GM12878 (cell line): ENCODE measurements around the gene SKIC8. TPM values are rescaled to one million over a fixed set of nuclear protein-coding genes. Genes with fewer than 3 reads are reported as not detected.

ENCODE experiments used
- ATAC-seq: fragments of 200-7000 bp; cut with Tn5 transposase; 3 replicates; pipeline ENCODE4 v1.9.1; 2020; ENCODE audit warnings: mild to moderate bottlenecking, moderate library complexity
- BruUV-seq: library from RNA; stranded (reverse); fragments of 400-500 nt; replicated peaks from 2 replicates; lab custom pipeline; 2021; lab: Mats Ljungman, UMichigan
- CTCF ChIA-PET: fragments of 300-600 bp; sonication (Branson Sonifier 250); formaldehyde crosslinking; extraction: SDS; loops from one replicate; lab custom pipeline; 2021; ENCODE audit warnings: inconsistent platforms; lab: Yijun Ruan, JAX
- POLR2A ChIA-PET: fragments of 350-600 bp; formaldehyde crosslinking; extraction: SDS; loops from one replicate; lab custom pipeline; 2021; ENCODE audit warnings: inconsistent platforms; lab: Charles Lee
- RAD21 ChIA-PET: fragments of 300-600 bp; sonication (Branson Sonifier 250); formaldehyde crosslinking; loops from one replicate; lab custom pipeline; 2023; ENCODE audit warnings: antibody characterized with exemption; ENCODE audit not compliant: unreplicated experiment; lab: Charles Lee
- SMC1A ChIA-PET: fragments of 300-600 bp; sonication (Branson Sonifier 250); formaldehyde crosslinking; loops from one replicate; lab custom pipeline; 2023; ENCODE audit not compliant: unreplicated experiment, uncharacterized antibody; lab: Charles Lee
- DNase-seq: peaks from one replicate; pipeline ENCODE4 v3.0.0-alpha.2; 2011; ENCODE audit warnings: low read depth, low spot score
- FAIRE-seq: peaks from 3 replicates; lab custom pipeline; 2011; peaks lifted over from hg19 to GRCh38; lab: Jason Lieb, UNC
- H2AFZ ChIP-seq: 2 replicates; pipeline ENCODE4 v1.6.0; 2011; ENCODE audit warnings: low read depth, low read length, control low read depth; ENCODE audit not compliant: control insufficient read depth
- H3K27ac ChIP-seq: 2 replicates; pipeline ENCODE4 v1.5.1; 2011; ENCODE audit warnings: control low read depth; ENCODE audit not compliant: control insufficient read depth, insufficient read depth
- H3K27me3 ChIP-seq, 2 experiments: replicated peaks in 1 of 2; 2 replicates each; pipeline versions ENCODE4 v1.6.0 to v1.6.1; 2011; ENCODE audit warnings: low read length in 1 of 2; ENCODE audit not compliant: control insufficient read depth in 2 of 2, insufficient read depth in 2 of 2
- H3K36me3 ChIP-seq, 2 experiments: 2 replicates each; pipeline ENCODE4 v1.5.1; 2011; ENCODE audit warnings: low read length in 1 of 2; ENCODE audit not compliant: control insufficient read depth in 2 of 2, insufficient read depth in 2 of 2
- H3K4me1 ChIP-seq: 2 replicates; pipeline ENCODE4 v1.6.1; 2011; ENCODE audit warnings: mild to moderate bottlenecking, low read length, moderate library complexity, mixed read lengths; ENCODE audit not compliant: control insufficient read depth, insufficient read depth
- H3K4me2 ChIP-seq: 2 replicates; pipeline ENCODE4 v1.6.0; 2011; ENCODE audit warnings: control low read depth; ENCODE audit not compliant: control insufficient read depth, insufficient read depth
- H3K4me3 ChIP-seq: fragments of 200-600 bp; sonication (generic); 2 replicates; pipeline ENCODE4 v1.5.1; 2016
- H3K79me2 ChIP-seq: 2 replicates; pipeline ENCODE4 v1.6.0; 2011; ENCODE audit warnings: low read length; ENCODE audit not compliant: control insufficient read depth, insufficient read depth
- H3K9ac ChIP-seq: 2 replicates; pipeline ENCODE4 v1.8.0; 2011; ENCODE audit warnings: low read length, control low read depth, mixed read lengths; ENCODE audit not compliant: control insufficient read depth, insufficient read depth
- H3K9me3 ChIP-seq: replicated peaks from 3 replicates; pipeline ENCODE4 v1.5.1; 2011; ENCODE audit warnings: mild to moderate bottlenecking, low read length; ENCODE audit not compliant: control insufficient read depth, insufficient read depth
- H4K20me1 ChIP-seq: 2 replicates; pipeline ENCODE4 v1.6.0; 2011; ENCODE audit not compliant: control insufficient read depth, insufficient read depth
- EGR1 ChIP-seq, 2 experiments: IDR thresholded peaks; 1 replicate in 1 of 2; 2 replicates in 1 of 2; pipeline ENCODE4 v1.6.1; 2011 to 2012; ENCODE audit warnings: low read depth in 2 of 2, low read length in 2 of 2, borderline replicate concordance in 1 of 2, mild to moderate bottlenecking in 1 of 2, moderate library complexity in 1 of 2
- ELK1 ChIP-seq: IDR thresholded peaks from 2 replicates; pipeline ENCODE4 v1.6.1; 2012; ENCODE audit warnings: low read depth, low read length, improper control_type of control experiment
- FOXK2 ChIP-seq: fragments of 450-650 bp; IDR thresholded peaks from 2 replicates; pipeline ENCODE4 v1.6.1; 2017; ENCODE audit warnings: mild to moderate bottlenecking, moderate library complexity
- MEF2A ChIP-seq: IDR thresholded peaks from 2 replicates; pipeline ENCODE4 v1.6.1; 2011; ENCODE audit warnings: low read depth, mild to moderate bottlenecking, low read length, moderate library complexity; ENCODE audit not compliant: insufficient read depth
- MEF2B ChIP-seq: fragments of 450-650 bp; IDR thresholded peaks from 2 replicates; pipeline ENCODE4 v1.6.1; 2018; ENCODE audit warnings: mild to moderate bottlenecking, moderate library complexity; ENCODE audit not compliant: partially characterized antibody, poor library complexity, severe bottlenecking
- MLLT1 ChIP-seq: fragments of 450-650 bp; IDR thresholded peaks from 2 replicates; pipeline ENCODE4 v1.6.1; 2016; ENCODE audit warnings: mild to moderate bottlenecking
- NRF1 ChIP-seq: conservative IDR thresholded peaks from 2 replicates; pipeline ENCODE4 v1.6.1; 2011; ENCODE audit warnings: mild to moderate bottlenecking, low read depth, low read length, improper control_type of control experiment
- SPI1 ChIP-seq: IDR thresholded peaks from 2 replicates; pipeline ENCODE4 v1.6.1; 2011; ENCODE audit warnings: low read depth, mild to moderate bottlenecking, low read length, moderate library complexity, borderline replicate concordance; ENCODE audit not compliant: insufficient read depth
- WGBS: methylation state at CpG from one replicate; pipeline ENCODE4 v1.1.6; 2016; ENCODE audit warnings: low lambda C conversion rate; ENCODE audit not compliant: insufficient replicate concordance, insufficient coverage; ENCODE audit errors: missing lambda C conversion rate; 5-methylcytosine and 5-hydroxymethylcytosine counted together
- in situ Hi-C: fragments of 300-500 bp; cut with MboI; formaldehyde crosslinking; loops from 9 replicates; pipeline ENCODE4 v1.14.3; 2018; ENCODE audit warnings: mixed read lengths
- intact Hi-C: fragments of 100-400 bp; cut with micrococcal nuclease; formaldehyde crosslinking; loops from one replicate; pipeline ENCODE4 v1.14.2; 2022; ENCODE audit not compliant: unreplicated experiment
- polyA plus RNA-seq, 11 experiments: library from polyadenylated mRNA; depleted of rRNA in 4 of 11; unstranded in 6 of 11; stranded (reverse) in 5 of 11; fragments of >200 nt; fragmentation: Nextera tagmentation in 4 of 11; fragmentation: Illumina TruSeq in 1 of 11; extraction: Ambion mirVana in 4 of 11; extraction: Trizol in 1 of 11; gene quantifications; 1 replicate in 1 of 11; 2 replicates in 10 of 11; pipeline versions ENCODE4 v1.2.1 to v1.2.3, GENCODE V29; 2011 to 2016; ENCODE audit warnings: inconsistent platforms in 2 of 11, missing spikeins in 2 of 11, low read depth in 1 of 11
- total RNA-seq, 4 experiments: library from RNA; depleted of rRNA in 3 of 4; stranded (reverse); fragments of >200 nt in 3 of 4; fragmentation: Illumina TruSeq in 1 of 4; extraction: Trizol in 1 of 4; gene quantifications; 2 replicates each; pipeline versions ENCODE4 v1.2.1 to v1.2.3, GENCODE V29; 2013 to 2021
- TF ChIP-seq, protein P1 (sequence below): fragments of 450-650 bp; IDR thresholded peaks from 2 replicates; pipeline ENCODE4 v1.6.1; 2017; ENCODE audit warnings: borderline replicate concordance
- TF ChIP-seq, protein P2 (sequence below): fragments of 450-650 bp; formaldehyde crosslinking; IDR thresholded peaks from 2 replicates; pipeline ENCODE4 v1.5.0; 2022; ENCODE audit warnings: mild to moderate bottlenecking, missing genetic modification characterization

Gene SKIC8
- total and polyA plus RNA-seq, 10 of the 15 experiments (the other 5 are each of a cell fraction or from before 2014, with no cell fraction given): 57.0 to 288 (median 128) TPM

GRCh38 chr15:78265752-78266224 lies 33.6 kb downstream of the SKIC8 start:
- no peak for DNase-seq
- in situ Hi-C loops: no loop called here
- ChIA-PET RAD21 (interaction anchor here (1.0 to 1.4 kb wide), 2 partner anchors 43 to 154 kb away, joined by 3 to 4 read pairs; no protein-coding TSS in a partner anchor), POLR2A (no interaction called here), CTCF (interaction anchor here (0.7 to 1.7 kb wide), 10 partner anchors 11 to 307 kb away, joined by 3 to 7 read pairs (median 4); partner anchors contain the start of genes CIB2 and SKIC8)
- Histone ChIP-seq H3K4me1 (no peaks in the 10 kb centered on the region), H4K20me1 (no peaks in the 10 kb centered on the region), H3K4me2 (no peak overlapping the region), H3K27ac (no peak overlapping the region), H2AFZ (no peak overlapping the region), H3K9ac (no peak overlapping the region), H3K36me3 (no peaks in the 10 kb centered on the region), H3K4me3 (peak overlapping the region; percentile 59; the same call in 1 of the 2 replicates), H3K79me2 (no peaks in the 10 kb centered on the region), H3K27me3 (no peaks in the 10 kb centered on the region), H3K9me3 (no peaks in the 10 kb centered on the region)
- ATAC-seq: no peak
- WGBS: 69% methylated on average over 9 of the region's 9 CpGs
- BruUV-seq: no TSS peak
- TF ChIP-seq FOXK2 (no peak), MEF2B (no peak), ELK1 (no peak), MLLT1 (no peak), EGR1 (IDR thresholded peaks at IDR 0.05; ENCODE audit: borderline replicate concordance in 1 of 2, low read depth in 2 of 2, low read length in 2 of 2) (no peak), NRF1 (no peak), SPI1 (no peak), MEF2A (no peak)
- TF ChIP-seq, protein P1, sequence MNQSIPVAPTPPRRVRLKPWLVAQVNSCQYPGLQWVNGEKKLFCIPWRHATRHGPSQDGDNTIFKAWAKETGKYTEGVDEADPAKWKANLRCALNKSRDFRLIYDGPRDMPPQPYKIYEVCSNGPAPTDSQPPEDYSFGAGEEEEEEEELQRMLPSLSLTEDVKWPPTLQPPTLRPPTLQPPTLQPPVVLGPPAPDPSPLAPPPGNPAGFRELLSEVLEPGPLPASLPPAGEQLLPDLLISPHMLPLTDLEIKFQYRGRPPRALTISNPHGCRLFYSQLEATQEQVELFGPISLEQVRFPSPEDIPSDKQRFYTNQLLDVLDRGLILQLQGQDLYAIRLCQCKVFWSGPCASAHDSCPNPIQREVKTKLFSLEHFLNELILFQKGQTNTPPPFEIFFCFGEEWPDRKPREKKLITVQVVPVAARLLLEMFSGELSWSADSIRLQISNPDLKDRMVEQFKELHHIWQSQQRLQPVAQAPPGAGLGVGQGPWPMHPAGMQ: no peak
- TF ChIP-seq, protein P2, sequence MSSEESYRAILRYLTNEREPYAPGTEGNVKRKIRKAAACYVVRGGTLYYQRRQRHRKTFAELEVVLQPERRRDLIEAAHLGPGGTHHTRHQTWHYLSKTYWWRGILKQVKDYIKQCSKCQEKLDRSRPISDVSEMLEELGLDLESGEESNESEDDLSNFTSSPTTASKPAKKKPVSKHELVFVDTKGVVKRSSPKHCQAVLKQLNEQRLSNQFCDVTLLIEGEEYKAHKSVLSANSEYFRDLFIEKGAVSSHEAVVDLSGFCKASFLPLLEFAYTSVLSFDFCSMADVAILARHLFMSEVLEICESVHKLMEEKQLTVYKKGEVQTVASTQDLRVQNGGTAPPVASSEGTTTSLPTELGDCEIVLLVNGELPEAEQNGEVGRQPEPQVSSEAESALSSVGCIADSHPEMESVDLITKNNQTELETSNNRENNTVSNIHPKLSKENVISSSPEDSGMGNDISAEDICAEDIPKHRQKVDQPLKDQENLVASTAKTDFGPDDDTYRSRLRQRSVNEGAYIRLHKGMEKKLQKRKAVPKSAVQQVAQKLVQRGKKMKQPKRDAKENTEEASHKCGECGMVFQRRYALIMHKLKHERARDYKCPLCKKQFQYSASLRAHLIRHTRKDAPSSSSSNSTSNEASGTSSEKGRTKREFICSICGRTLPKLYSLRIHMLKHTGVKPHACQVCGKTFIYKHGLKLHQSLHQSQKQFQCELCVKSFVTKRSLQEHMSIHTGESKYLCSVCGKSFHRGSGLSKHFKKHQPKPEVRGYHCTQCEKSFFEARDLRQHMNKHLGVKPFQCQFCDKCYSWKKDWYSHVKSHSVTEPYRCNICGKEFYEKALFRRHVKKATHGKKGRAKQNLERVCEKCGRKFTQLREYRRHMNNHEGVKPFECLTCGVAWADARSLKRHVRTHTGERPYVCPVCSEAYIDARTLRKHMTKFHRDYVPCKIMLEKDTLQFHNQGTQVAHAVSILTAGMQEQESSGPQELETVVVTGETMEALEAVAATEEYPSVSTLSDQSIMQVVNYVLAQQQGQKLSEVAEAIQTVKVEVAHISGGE (CRISPR knock-in tag): no peak
- TF ChIP-seq, all 136 proteins: peak for 0
- SMC1A ChIA-PET: interaction anchor here (1.5 kb wide), 3 partner anchors 17 to 158 kb away, joined by 4 to 6 read pairs (median 5); no protein-coding TSS in a partner anchor
- no peak for FAIRE-seq
- intact Hi-C loops: no loop called here
